HG02763 (cell line): Measurements from ENCODE around the gene TEK.
"Not testable (repeated sequence)": the region's sequence is repeated elsewhere in the genome, so short reads cannot be mapped to it uniquely, and the experiment has no call there.

ENCODE experiments used
- ATAC-seq: cut with Tn5 transposase; IDR thresholded peaks from one replicate; pipeline ENCODE4 v1.9.1; 2021; ENCODE audit warnings: mild to moderate bottlenecking, moderate library complexity; ENCODE audit not compliant: unreplicated experiment

The TEK gene

GRCh38 chr9:27108981-27109541 lies at the start of gene TEK:
TEK (plus strand) TSS chr9:27109225; CDS start chr9:27109591, 366 bp downstream.
- no peak for ATAC-seq

GRCh38 chr9:27059412-27059811 lies 49.6 kb upstream of the TEK start:
- no peak for ATAC-seq

- no peak for ATAC-seq
Observed at GRCh38 chr9:27059907-27060306, 49.1 kb upstream of the TEK start.

- ATAC-seq: no peak
Observed at GRCh38 chr9:27065288-27065687, 43.7 kb upstream of the TEK start.

- ATAC-seq: no peak
Observed at GRCh38 chr9:27073841-27074728, 34.9 kb upstream of the TEK start.

GRCh38 chr9:27078685-27079084 lies 30.3 kb upstream of the TEK start:
- no peak for ATAC-seq

GRCh38 chr9:27085456-27085855 lies 23.6 kb upstream of the TEK start:
- ATAC-seq: no peak

GRCh38 chr9:27086818-27087680 lies 22.0 kb upstream of the TEK start:
- no peak for ATAC-seq

GRCh38 chr9:27088981-27089380 lies 20.0 kb upstream of the TEK start:
- no peak for ATAC-seq

GRCh38 chr9:27089706-27090105 lies 19.3 kb upstream of the TEK start:
- ATAC-seq: no peak

- no peak for ATAC-seq
Observed at GRCh38 chr9:27090231-27090630, 18.8 kb upstream of the TEK start.

- ATAC-seq: no peak
Observed at GRCh38 chr9:27090711-27091110, 18.3 kb upstream of the TEK start.

GRCh38 chr9:27092496-27092895 lies 16.5 kb upstream of the TEK start:
- ATAC-seq: not testable (repeated sequence)

GRCh38 chr9:27093384-27094067 lies 15.5 kb upstream of the TEK start:
- not testable (repeated sequence) for ATAC-seq

GRCh38 chr9:27094640-27095298 lies 14.3 kb upstream of the TEK start:
- ATAC-seq: no peak

GRCh38 chr9:27107241-27107640 lies 1.8 kb upstream of the TEK start:
- ATAC-seq: no peak

GRCh38 chr9:27109621-27110020 lies 596 bp downstream of the TEK start:
- no peak for ATAC-seq

- ATAC-seq: no peak
Observed at GRCh38 chr9:27110181-27110580, 1.2 kb downstream of the TEK start.

GRCh38 chr9:27112235-27112634 lies 3.2 kb downstream of the TEK start:
- ATAC-seq: no peak

GRCh38 chr9:27117489-27118135 lies 8.6 kb downstream of the TEK start:
- no peak for ATAC-seq
